HEK293 (cell line): Measurements from ENCODE around the gene NEK1.
"Not testable (repeated sequence)": the region's sequence is repeated elsewhere in the genome, so short reads cannot be mapped to it uniquely, and the experiment has no call there.

Experiments
- CTCF ChIA-PET: fragments of 350-600 bp; formaldehyde crosslinking; extraction: SDS; loops from one replicate; lab custom pipeline; 2021; ENCODE audit warnings: antibody characterized with exemption; lab: Yijun Ruan, JAX
- POLR2A ChIA-PET: fragments of 300-600 bp; formaldehyde crosslinking; extraction: SDS; loops from one replicate; lab custom pipeline; 2020; ENCODE audit warnings: antibody characterized with exemption, inconsistent platforms; lab: Yijun Ruan, JAX
- H3K27ac ChIP-seq: fragments of 200-500 bp; sonication (Bioruptor generic); 2 replicates; pipeline ENCODE4 v1.5.1; 2014; ENCODE audit warnings: low read depth, low read length, control low read depth, inconsistent platforms; ENCODE audit errors: extremely low read depth
- H3K36me3 ChIP-seq, 2 experiments: fragments of 200-500 bp in 1 of 2; sonication (Bioruptor generic) in 1 of 2; 1 replicate in 1 of 2; 2 replicates in 1 of 2; pipeline ENCODE4 v1.5.1; 2014 to 2017; ENCODE audit warnings: inconsistent platforms in 2 of 2, low read length in 2 of 2; ENCODE audit not compliant: control insufficient read depth in 2 of 2, insufficient read depth in 1 of 2
- H3K4me1 ChIP-seq: fragments of 200-500 bp; sonication (Bioruptor generic); 2 replicates; pipeline ENCODE4 v1.5.1; 2014; ENCODE audit warnings: mild to moderate bottlenecking, low read length, inconsistent platforms; ENCODE audit not compliant: control insufficient read depth, insufficient read depth
- H3K4me3 ChIP-seq: 2 replicates; pipeline ENCODE4 v1.5.1; 2011; ENCODE audit warnings: low read depth, mild to moderate bottlenecking, control low read depth, low read length, moderate library complexity
- H3K9me3 ChIP-seq: fragments of 200-500 bp; sonication (Bioruptor generic); 2 replicates; pipeline ENCODE4 v1.5.1; 2014; ENCODE audit warnings: low read depth, low read length, inconsistent platforms; ENCODE audit not compliant: control insufficient read depth, insufficient read depth
- KLF17 ChIP-seq: fragments of 450-650 bp; formaldehyde crosslinking; IDR thresholded peaks from 2 replicates; pipeline ENCODE4 v1.5.1; 2016; ENCODE audit warnings: missing biosample characterization, missing genetic modification characterization
- MEIS1 ChIP-seq: sonication (generic); formaldehyde crosslinking; IDR thresholded peaks from 2 replicates; pipeline ENCODE4 v1.8.1; 2022; ENCODE audit warnings: missing genetic modification reagents, mild to moderate bottlenecking, borderline replicate concordance
- OVOL3 ChIP-seq: fragments of 450-650 bp; formaldehyde crosslinking; IDR thresholded peaks from 2 replicates; pipeline ENCODE4 v1.5.1; 2016; ENCODE audit warnings: missing biosample characterization, missing genetic modification characterization
- PRDM1 ChIP-seq: fragments of 450-650 bp; formaldehyde crosslinking; IDR thresholded peaks from 2 replicates; pipeline ENCODE4; 2016; ENCODE audit warnings: missing biosample characterization, missing genetic modification characterization
- WT1 ChIP-seq: fragments of 450-650 bp; formaldehyde crosslinking; IDR thresholded peaks from 2 replicates; pipeline ENCODE4 v1.5.1; 2016; ENCODE audit warnings: missing biosample characterization, missing genetic modification characterization
- ZBTB20 ChIP-seq: fragments of 450-650 bp; formaldehyde crosslinking; IDR thresholded peaks from 2 replicates; pipeline ENCODE4 v1.5.1; 2016; ENCODE audit warnings: missing biosample characterization, missing genetic modification characterization
- ZFHX2 ChIP-seq: fragments of 450-650 bp; formaldehyde crosslinking; conservative IDR thresholded peaks from 2 replicates; pipeline ENCODE4 v1.5.1; 2016; ENCODE audit warnings: missing biosample characterization, missing genetic modification characterization
- ZNF112 ChIP-seq: fragments of 450-650 bp; formaldehyde crosslinking; IDR thresholded peaks from 2 replicates; pipeline ENCODE4 v1.5.0; 2017; ENCODE audit warnings: missing biosample characterization, missing genetic modification characterization
- ZNF16 ChIP-seq: fragments of 450-650 bp; formaldehyde crosslinking; IDR thresholded peaks from 2 replicates; pipeline ENCODE4 v1.5.1; 2016; ENCODE audit warnings: low read depth, missing biosample characterization, missing genetic modification characterization
- ZNF174 ChIP-seq: fragments of 450-650 bp; formaldehyde crosslinking; IDR thresholded peaks from 2 replicates; pipeline ENCODE4 v1.5.0; 2017; ENCODE audit warnings: missing biosample characterization, mild to moderate bottlenecking, missing genetic modification characterization
- ZNF19 ChIP-seq: fragments of 450-650 bp; formaldehyde crosslinking; IDR thresholded peaks from 2 replicates; pipeline ENCODE4; 2016; ENCODE audit warnings: missing biosample characterization, missing genetic modification characterization, low read depth
- ZNF202 ChIP-seq: fragments of 450-650 bp; formaldehyde crosslinking; IDR thresholded peaks from 2 replicates; pipeline ENCODE4 v1.5.1; 2016; ENCODE audit warnings: missing biosample characterization, missing genetic modification characterization, borderline replicate concordance
- ZNF24 ChIP-seq: fragments of 450-650 bp; formaldehyde crosslinking; IDR thresholded peaks from 2 replicates; pipeline ENCODE4 v1.5.1; 2016; ENCODE audit warnings: missing biosample characterization, missing genetic modification characterization
- ZNF292 ChIP-seq: fragments of 450-650 bp; formaldehyde crosslinking; IDR thresholded peaks from 2 replicates; pipeline ENCODE4 v1.5.1; 2016; ENCODE audit warnings: low read depth, missing biosample characterization, missing genetic modification characterization, borderline replicate concordance
- ZNF302 ChIP-seq: fragments of 450-650 bp; formaldehyde crosslinking; IDR thresholded peaks from 2 replicates; pipeline ENCODE4 v1.5.1; 2016; ENCODE audit warnings: missing biosample characterization, missing genetic modification characterization, low read depth
- ZNF341 ChIP-seq: fragments of 450-650 bp; formaldehyde crosslinking; IDR thresholded peaks from 2 replicates; pipeline ENCODE4; 2016; ENCODE audit warnings: low read depth, missing biosample characterization, missing genetic modification characterization
- ZNF350 ChIP-seq: fragments of 450-650 bp; formaldehyde crosslinking; IDR thresholded peaks from 2 replicates; pipeline ENCODE4 v1.5.0; 2017; ENCODE audit warnings: missing biosample characterization, mild to moderate bottlenecking, missing genetic modification characterization
- ZNF391 ChIP-seq: fragments of 450-650 bp; formaldehyde crosslinking; IDR thresholded peaks from 2 replicates; pipeline ENCODE4 v1.5.1; 2016; ENCODE audit warnings: low read depth, missing biosample characterization, missing genetic modification characterization, borderline replicate concordance
- ZNF426 ChIP-seq: fragments of 450-650 bp; formaldehyde crosslinking; IDR thresholded peaks from 2 replicates; pipeline ENCODE4 v1.5.1; 2017; ENCODE audit warnings: missing biosample characterization, missing genetic modification characterization, mild to moderate bottlenecking, inconsistent platforms, moderate library complexity
- ZNF514 ChIP-seq: fragments of 450-650 bp; formaldehyde crosslinking; IDR thresholded peaks from 2 replicates; pipeline ENCODE4 v1.5.1; 2016; ENCODE audit warnings: missing biosample characterization, missing genetic modification characterization
- ZNF529 ChIP-seq: fragments of 450-650 bp; formaldehyde crosslinking; IDR thresholded peaks from 2 replicates; pipeline ENCODE4 v1.5.1; 2017; ENCODE audit warnings: missing genetic modification characterization, missing biosample characterization; ENCODE audit not compliant: insufficient replicate concordance
- ZNF544 ChIP-seq: fragments of 450-650 bp; formaldehyde crosslinking; IDR thresholded peaks from 2 replicates; pipeline ENCODE4 v1.5.0; 2017; ENCODE audit warnings: missing biosample characterization, missing genetic modification characterization
- ZNF585B ChIP-seq: fragments of 450-650 bp; formaldehyde crosslinking; IDR thresholded peaks from 2 replicates; pipeline ENCODE4 v1.5.1; 2016; ENCODE audit warnings: missing biosample characterization, missing genetic modification characterization
- ZNF629 ChIP-seq: fragments of 450-650 bp; formaldehyde crosslinking; IDR thresholded peaks from 2 replicates; pipeline ENCODE4 v1.5.1; 2017; ENCODE audit warnings: missing biosample characterization, missing genetic modification characterization
- ZNF843 ChIP-seq: fragments of 450-650 bp; formaldehyde crosslinking; IDR thresholded peaks from 2 replicates; pipeline ENCODE4 v1.5.1; 2016; ENCODE audit warnings: missing biosample characterization, missing genetic modification characterization
- TF ChIP-seq, protein P1 (sequence below): fragments of 450-650 bp; formaldehyde crosslinking; IDR thresholded peaks from 2 replicates; pipeline ENCODE4 v1.5.1; 2016; ENCODE audit warnings: missing biosample characterization, missing genetic modification characterization

Gene NEK1

GRCh38 chr4:169458575-169458974 lies 153.8 kb downstream of the NEK1 start:
- Histone ChIP-seq H3K4me1 (no peaks in the 10 kb centered on the region), H3K4me3 (no peak overlapping the region), H3K36me3 (peaks cover 0 to 16% of the 10 kb centered on the region in 2 experiments; a peak in 1 of 3 replicates), H3K27ac (no peak overlapping the region), H3K9me3 (no peaks in the 10 kb centered on the region)
- CTCF ChIA-PET, result no interaction called here
- TF ChIP-seq ZBTB20 (tag by site-specific recombination) (no peak), WT1 (tag by site-specific recombination) (no peak), ZNF16 (tag by site-specific recombination) (no peak), ZNF391 (tag by site-specific recombination) (no peak), ZNF544 (tag by site-specific recombination) (no peak), ZFHX2 (tag by site-specific recombination) (no peak), ZNF302 (tag by site-specific recombination) (no peak), ZNF514 (tag by site-specific recombination) (no peak), ZNF341 (tag by site-specific recombination) (no peak), ZNF202 (no peak), MEIS1 (no peak), ZNF529 (tag by site-specific recombination) (no peak), ZNF585B (tag by site-specific recombination) (no peak), ZNF292 (tag by site-specific recombination) (no peak), KLF17 (tag by site-specific recombination) (no peak), ZNF629 (no peak), ZNF843 (no peak), ZNF426 (no peak), ZNF19 (tag by site-specific recombination) (no peak), ZNF174 (tag by site-specific recombination) (no peak)
- POLR2A ChIA-PET, result no interaction called here

DNA sequence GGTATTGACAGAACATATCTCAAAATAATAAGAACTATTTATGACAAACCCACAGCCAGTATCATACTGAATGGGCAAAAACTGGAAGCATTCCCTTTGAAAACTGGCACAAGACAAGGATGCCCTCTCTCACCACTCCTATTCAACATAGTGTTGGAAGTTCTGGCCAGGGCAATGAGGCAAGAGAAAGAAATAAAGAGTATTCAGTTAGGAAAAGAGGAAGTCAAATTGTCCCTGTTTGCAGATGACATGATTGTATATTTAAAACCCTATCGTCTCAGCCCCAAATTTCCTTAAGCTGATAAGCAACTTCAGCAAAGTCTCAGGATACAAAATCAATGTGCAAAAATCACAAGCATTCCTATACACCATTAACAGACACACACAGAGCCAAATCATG lies 159.7 kb downstream of the NEK1 start:
- POLR2A ChIA-PET, H3K4me1 ChIP-seq, H3K4me3 ChIP-seq, H3K27ac ChIP-seq, H3K9me3 ChIP-seq, H3K36me3 ChIP-seq, CTCF ChIA-PET: not testable (repeated sequence)

DNA sequence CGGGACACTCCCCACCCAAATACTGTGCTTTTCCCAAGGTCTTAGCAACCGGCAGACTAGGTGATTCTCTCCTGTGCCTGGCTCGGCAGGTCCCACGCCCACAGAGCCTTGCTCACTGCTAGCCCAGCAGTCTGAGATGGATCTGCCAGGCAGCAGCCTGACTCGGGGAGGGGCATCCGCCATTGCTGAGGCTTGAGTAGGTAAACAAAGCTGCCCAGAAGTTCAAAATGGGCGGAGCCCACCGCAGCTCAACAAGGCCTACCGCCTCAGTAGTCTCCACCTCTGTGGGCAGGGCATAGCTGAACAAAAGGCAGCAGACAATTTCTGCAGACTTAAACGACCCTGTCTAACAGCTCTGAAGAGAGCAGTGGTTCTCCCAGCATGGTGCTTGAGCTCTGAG lies 163.4 kb downstream of the NEK1 start:
- H3K27ac ChIP-seq, H3K36me3 ChIP-seq, CTCF ChIA-PET, H3K9me3 ChIP-seq, H3K4me1 ChIP-seq, H3K4me3 ChIP-seq, POLR2A ChIA-PET: not testable (repeated sequence)

- ChIA-PET CTCF (no interaction called here), POLR2A (no interaction called here)
- no peaks in the 10 kb centered on the region for H3K9me3 ChIP-seq
Observed at GRCh38 chr4:169446824-169447223, 165.6 kb downstream of the NEK1 start.

More at GRCh38 chr4:169446824-169447223, 165.6 kb downstream of the NEK1 start:
- H3K4me1 ChIP-seq, result no peaks in the 10 kb centered on the region
- H3K4me3 ChIP-seq, result no peak overlapping the region
- TF ChIP-seq ZNF529 (tag by site-specific recombination) (no peak), OVOL3 (no peak), ZNF514 (tag by site-specific recombination) (no peak), PRDM1 (no peak), ZNF350 (tag by site-specific recombination) (no peak), ZNF24 (no peak), ZNF112 (tag by site-specific recombination) (no peak)
- TF ChIP-seq, protein P1, sequence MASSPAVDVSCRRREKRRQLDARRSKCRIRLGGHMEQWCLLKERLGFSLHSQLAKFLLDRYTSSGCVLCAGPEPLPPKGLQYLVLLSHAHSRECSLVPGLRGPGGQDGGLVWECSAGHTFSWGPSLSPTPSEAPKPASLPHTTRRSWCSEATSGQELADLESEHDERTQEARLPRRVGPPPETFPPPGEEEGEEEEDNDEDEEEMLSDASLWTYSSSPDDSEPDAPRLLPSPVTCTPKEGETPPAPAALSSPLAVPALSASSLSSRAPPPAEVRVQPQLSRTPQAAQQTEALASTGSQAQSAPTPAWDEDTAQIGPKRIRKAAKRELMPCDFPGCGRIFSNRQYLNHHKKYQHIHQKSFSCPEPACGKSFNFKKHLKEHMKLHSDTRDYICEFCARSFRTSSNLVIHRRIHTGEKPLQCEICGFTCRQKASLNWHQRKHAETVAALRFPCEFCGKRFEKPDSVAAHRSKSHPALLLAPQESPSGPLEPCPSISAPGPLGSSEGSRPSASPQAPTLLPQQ (tag by site-specific recombination), result no peak
- H3K27ac ChIP-seq, result no peak overlapping the region
- H3K36me3 ChIP-seq, result no peaks in the 10 kb centered on the region; a peak in 1 of 3 replicates
